Chondrocyte (in vitro differentiated cells): ENCODE results near the gene IFNA6. TPM values are rescaled to one million over a fixed set of nuclear protein-coding genes. Genes with fewer than 3 reads are reported as not detected.

Experiments used
- DNase-seq: peaks from one replicate; pipeline ENCODE4 v3.0.0; 2021; ENCODE audit warnings: mixed read lengths, low spot score
- H3K27ac Mint-ChIP-seq: one replicate; pipeline ENCODE4 v1.8.0; 2021; ENCODE audit warnings: mild to moderate bottlenecking, moderate library complexity, mixed read lengths; ENCODE audit not compliant: unreplicated experiment
- H3K27me3 Mint-ChIP-seq: 2 replicates; pipeline ENCODE4 v1.8.0; 2021; ENCODE audit warnings: low read depth, mixed read lengths
- H3K36me3 Mint-ChIP-seq: 2 replicates; pipeline ENCODE4 v1.8.0; 2021; ENCODE audit warnings: low read depth, mixed read lengths
- H3K4me1 Mint-ChIP-seq: 2 replicates; pipeline ENCODE4 v1.8.0; 2021; ENCODE audit warnings: low read depth, mild to moderate bottlenecking, mixed read lengths
- H3K4me3 Mint-ChIP-seq: one replicate; pipeline ENCODE4 v1.8.0; 2021; ENCODE audit warnings: mild to moderate bottlenecking, moderate library complexity, mixed read lengths; ENCODE audit not compliant: unreplicated experiment
- H3K9me3 Mint-ChIP-seq: 2 replicates; pipeline ENCODE4 v1.8.0; 2021; ENCODE audit warnings: low read depth, mixed read lengths
- long read RNA-seq: library from polyadenylated mRNA; stranded (forward); transcript quantifications from one replicate; pipeline ENCODE4 v2.0.0, GENCODE V29; 2021
- total RNA-seq: library from RNA; stranded (reverse); gene quantifications from 3 replicates; pipeline ENCODE4 v1.2.1, GENCODE V29; 2021
- TF ChIP-seq, protein P1 (sequence below): fragments of 200-600 bp; sonication (generic); IDR thresholded peaks from 2 replicates; pipeline ENCODE4 v1.5.0; 2021; ENCODE audit warnings: antibody characterized with exemption, mild to moderate bottlenecking, moderate library complexity

The IFNA6 gene
- total RNA-seq: not detected in 3 replicates
- long read RNA-seq: 0 reads

DNA sequence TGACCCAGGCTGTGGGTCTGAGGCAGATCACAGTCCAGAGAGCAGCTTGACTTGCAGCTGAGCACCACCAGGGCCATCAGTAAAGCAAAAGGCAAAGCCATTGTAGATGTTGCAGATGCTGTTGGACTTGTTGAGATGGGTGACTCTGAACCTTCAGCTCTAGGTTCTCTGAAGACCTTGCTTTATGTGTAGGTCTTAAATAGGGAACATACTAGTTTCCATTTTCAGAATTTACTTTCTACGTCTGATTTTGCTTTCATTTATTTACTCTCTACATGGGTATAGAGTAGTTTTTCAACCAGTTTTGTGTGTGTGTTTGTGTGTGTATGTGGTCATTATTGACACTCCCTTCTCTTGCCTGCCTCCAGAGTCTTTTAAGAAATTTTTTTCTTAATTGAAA, at the start of gene IFNA6:
IFNA6 (minus strand) TSS at position 101 of the 400 bp plus-strand sequence; CDS start at position 101, 0 bp downstream.
- no peak for DNase-seq
- TF ChIP-seq, protein P1, sequence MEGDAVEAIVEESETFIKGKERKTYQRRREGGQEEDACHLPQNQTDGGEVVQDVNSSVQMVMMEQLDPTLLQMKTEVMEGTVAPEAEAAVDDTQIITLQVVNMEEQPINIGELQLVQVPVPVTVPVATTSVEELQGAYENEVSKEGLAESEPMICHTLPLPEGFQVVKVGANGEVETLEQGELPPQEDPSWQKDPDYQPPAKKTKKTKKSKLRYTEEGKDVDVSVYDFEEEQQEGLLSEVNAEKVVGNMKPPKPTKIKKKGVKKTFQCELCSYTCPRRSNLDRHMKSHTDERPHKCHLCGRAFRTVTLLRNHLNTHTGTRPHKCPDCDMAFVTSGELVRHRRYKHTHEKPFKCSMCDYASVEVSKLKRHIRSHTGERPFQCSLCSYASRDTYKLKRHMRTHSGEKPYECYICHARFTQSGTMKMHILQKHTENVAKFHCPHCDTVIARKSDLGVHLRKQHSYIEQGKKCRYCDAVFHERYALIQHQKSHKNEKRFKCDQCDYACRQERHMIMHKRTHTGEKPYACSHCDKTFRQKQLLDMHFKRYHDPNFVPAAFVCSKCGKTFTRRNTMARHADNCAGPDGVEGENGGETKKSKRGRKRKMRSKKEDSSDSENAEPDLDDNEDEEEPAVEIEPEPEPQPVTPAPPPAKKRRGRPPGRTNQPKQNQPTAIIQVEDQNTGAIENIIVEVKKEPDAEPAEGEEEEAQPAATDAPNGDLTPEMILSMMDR: no peak
- Mint-ChIP-seq H3K27ac (no peak within 1 kb of the TSS), H3K9me3 (no peaks in the 10 kb centered on the region), H3K4me1 (no peaks in the 10 kb centered on the region), H3K27me3 (peaks cover 51% of the 10 kb centered on the region), H3K36me3 (peaks cover 5% of the 10 kb centered on the region), H3K4me3 (no peak within 1 kb of the TSS)

DNA sequence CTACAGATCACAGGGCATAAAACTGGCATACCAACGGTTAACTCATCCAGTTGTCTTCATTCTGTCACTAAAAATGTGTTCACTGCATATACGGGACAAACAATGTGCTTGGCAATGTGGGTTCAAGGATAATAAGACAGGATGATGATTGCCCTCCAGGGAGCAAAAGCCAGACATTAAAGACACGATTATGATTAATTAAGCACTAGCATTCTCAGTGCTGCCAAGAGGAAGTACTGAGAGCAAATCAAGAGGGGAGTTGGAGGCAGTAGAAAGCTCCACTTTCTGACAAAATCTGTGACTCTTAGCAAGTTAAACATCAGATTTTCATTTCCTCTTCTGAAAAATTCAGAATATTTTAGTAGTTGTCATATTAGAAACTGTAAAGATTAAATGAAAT, 49.3 kb upstream of the IFNA6 start:
- Mint-ChIP-seq H3K27me3 (peaks cover 76% of the 10 kb centered on the region), H3K4me3 (no peak overlapping the region), H3K9me3 (no peaks in the 10 kb centered on the region), H3K36me3 (no peaks in the 10 kb centered on the region), H3K27ac (no peak overlapping the region), H3K4me1 (peaks cover 14% of the 10 kb centered on the region)
- TF ChIP-seq, protein P1: no peak
- no peak for DNase-seq

DNA sequence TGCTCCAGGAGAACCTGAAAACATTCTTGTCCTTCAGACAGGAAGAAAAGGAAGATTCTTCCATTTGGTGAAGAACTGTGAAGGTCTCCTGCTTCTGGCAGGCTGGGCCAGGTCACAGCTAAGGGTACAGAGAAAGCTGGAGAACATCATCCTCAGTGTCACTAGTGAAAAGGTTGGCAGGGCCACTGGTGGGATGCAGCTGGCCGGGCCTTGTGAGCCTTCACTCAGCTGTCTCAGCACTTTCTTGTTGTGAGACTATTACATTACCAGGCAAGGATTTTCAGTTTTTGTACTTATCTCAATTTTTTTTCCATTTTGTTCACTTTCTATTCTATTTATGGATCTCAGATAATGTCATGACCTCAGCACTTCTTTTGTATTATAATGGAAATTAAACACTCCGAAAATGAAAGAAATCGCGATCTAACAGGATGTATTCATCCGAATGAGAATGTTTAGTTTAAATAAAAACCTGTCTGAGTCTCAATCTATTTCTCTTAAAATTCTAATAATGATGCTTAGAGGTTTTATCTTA, 48.3 kb upstream of the IFNA6 start:
- no peak for DNase-seq
- TF ChIP-seq, protein P1: no peak
- no peaks in the 10 kb centered on the region for H3K9me3 Mint-ChIP-seq
- no peak overlapping the region for H3K27ac Mint-ChIP-seq
- no peaks in the 10 kb centered on the region for H3K36me3 Mint-ChIP-seq
- H3K27me3 Mint-ChIP-seq: peaks cover 74% of the 10 kb centered on the region
- no peak overlapping the region for H3K4me3 Mint-ChIP-seq
- H3K4me1 Mint-ChIP-seq: peaks cover 14% of the 10 kb centered on the region

DNA sequence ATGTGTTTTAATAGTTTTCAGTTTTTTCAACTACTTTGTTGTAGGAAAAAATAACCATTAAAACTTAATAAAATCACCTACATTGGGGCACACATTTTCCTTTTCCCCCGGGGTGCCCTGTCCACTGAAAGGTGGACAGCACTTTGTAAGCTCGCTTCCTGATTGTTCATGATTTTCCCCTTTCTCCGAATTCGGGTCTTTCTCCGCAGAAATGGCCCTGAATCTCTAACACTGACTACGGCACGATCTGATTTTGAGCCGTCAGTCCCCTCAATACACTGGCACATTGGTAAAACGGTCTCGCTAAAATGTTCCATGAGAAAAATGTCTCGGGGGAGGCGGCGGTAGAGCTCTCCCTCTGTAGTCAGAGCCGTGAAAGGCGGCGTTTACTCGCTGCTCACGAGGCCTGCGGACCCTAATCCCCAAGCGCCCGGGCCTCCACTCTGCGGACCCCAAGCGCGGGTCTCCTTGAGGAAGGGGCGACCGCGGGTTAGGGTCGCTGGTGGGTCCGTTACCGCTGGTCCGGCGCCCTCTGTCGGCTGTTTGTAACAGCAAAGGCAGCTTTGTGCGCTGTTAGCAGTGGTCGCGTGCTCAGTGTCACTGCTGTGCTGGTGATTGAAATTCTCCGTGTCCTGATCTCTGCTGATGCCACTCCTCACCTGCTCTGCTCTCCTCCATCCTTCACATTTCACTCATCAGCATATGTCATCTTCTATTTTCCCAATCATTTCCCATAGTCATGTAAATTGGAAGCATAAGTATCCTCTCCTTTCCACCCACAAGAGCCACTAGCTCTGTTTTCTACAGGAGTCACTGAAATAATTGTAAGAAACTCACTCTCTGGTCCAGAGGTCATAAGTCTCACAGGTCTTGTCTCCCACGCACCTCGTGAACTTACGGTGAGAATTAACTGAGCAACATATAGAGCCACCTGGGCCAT, 45.4 kb upstream of the IFNA6 start:
- Mint-ChIP-seq H3K36me3 (no peaks in the 10 kb centered on the region), H3K27ac (no peak overlapping the region), H3K4me1 (peaks cover 7% of the 10 kb centered on the region), H3K27me3 (peaks cover 76% of the 10 kb centered on the region), H3K9me3 (no peaks in the 10 kb centered on the region), H3K4me3 (peak overlapping the region; percentile 72)
- no peak for DNase-seq
- TF ChIP-seq, protein P1: peak; percentile 97

DNA sequence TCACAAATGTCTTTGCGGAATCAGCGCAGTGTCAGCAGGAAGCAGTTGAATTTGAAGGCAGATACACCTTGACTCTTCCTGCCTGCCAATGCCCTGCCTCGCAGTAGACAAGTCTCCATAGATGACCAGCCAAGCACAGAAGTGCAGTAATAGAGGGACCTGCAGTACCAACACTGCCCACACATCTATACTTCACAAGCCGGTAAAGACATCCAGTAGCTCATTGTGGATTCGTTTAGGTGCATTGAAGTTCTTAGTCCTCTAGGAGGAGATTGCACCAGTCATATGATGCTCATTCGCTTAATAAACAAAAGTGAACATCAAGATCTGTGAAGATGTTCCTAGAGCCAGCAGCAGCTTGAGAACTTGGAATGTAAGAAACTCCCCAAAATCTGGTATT, 41.6 kb upstream of the IFNA6 start:
- no peaks in the 10 kb centered on the region for H3K36me3 Mint-ChIP-seq
- peaks cover 7% of the 10 kb centered on the region for H3K4me1 Mint-ChIP-seq
- H3K9me3 Mint-ChIP-seq: no peaks in the 10 kb centered on the region
- no peak for DNase-seq
- H3K4me3 Mint-ChIP-seq: no peak overlapping the region
- TF ChIP-seq, protein P1: peak; percentile 44
- H3K27me3 Mint-ChIP-seq: peaks cover 74% of the 10 kb centered on the region
- H3K27ac Mint-ChIP-seq: no peak overlapping the region
